GM19193 (cell line): Measurements from ENCODE around the gene LLGL2.

ENCODE experiments used
- POLR2A ChIP-seq: IDR thresholded peaks from 4 replicates; pipeline ENCODE4 v1.6.1; 2011; ENCODE audit not compliant: insufficient read depth, insufficient read length; ENCODE audit errors: extremely low read depth

Gene LLGL2

GRCh38 chr17:75546181-75546580 lies 20.7 kb downstream of the LLGL2 start:
- TF ChIP-seq POLR2A, result no peak

GRCh38 chr17:75547091-75547490 lies 21.6 kb downstream of the LLGL2 start:
- TF ChIP-seq POLR2A, result no peak

- TF ChIP-seq POLR2A, result no peak
These were observed 23.3 kb downstream of the LLGL2 start for GRCh38 chr17:75548813-75549212.

DNA sequence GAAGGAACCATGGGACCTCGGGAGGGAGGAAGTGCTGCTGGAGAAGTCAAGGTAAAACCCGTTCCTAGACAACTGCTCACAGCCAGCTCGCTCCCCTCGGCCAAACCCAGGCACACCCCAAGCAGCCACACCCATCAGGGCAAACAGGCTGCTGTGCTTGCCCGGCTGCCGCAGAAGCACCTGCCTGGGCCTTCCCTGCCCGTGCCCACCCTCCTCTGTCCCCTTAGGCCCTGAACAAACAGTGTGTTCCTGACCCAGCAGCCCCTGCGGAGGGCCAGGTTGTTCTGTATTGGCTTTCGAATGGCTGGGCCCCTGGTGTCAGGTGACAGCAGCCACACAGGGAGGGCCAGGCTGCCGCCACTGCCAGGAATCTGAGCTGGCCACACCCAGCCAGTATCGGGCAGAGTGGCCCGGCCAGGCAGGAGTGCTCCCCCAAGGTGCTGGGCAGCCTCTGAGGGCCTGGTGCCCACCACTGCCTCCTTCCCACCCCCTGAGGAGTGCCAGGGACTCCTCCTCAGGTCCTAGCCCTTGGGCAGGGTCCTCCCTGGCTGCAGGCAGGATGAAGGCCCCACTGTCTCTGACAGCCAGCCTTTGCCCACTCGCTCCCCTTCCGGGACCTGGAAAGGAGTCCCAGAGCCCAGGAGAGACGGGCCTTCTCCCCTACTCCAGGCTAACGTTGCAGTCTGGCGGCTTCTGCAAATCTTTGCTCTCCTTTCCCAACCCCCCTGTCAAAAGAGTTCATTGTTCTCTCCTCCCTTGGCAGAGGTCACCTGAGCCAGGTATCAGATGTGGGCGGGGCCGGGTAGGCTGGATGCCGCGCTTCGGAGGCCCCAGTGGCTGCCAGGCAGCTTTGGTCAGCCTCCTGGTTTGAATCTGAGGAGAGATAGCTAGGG lies 24.0 kb downstream of the LLGL2 start:
- TF ChIP-seq POLR2A, result no peak

DNA sequence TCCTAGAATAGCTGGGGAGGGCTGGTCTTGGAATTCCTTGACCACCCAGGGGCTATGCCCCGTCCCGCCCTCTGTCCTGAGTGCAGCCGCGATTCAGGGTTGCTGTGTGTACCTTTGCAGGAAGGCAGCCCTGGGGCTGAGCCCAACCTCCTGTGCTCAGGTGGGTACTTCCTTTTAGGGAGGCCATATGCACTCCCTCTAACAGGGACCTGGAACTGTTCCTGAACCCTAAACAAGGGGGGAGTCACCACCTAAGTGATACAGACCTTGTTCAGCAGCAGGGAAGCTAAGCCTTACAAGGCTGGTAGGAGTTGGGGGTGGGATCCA lies 24.6 kb downstream of the LLGL2 start:
- TF ChIP-seq POLR2A, result no peak

DNA sequence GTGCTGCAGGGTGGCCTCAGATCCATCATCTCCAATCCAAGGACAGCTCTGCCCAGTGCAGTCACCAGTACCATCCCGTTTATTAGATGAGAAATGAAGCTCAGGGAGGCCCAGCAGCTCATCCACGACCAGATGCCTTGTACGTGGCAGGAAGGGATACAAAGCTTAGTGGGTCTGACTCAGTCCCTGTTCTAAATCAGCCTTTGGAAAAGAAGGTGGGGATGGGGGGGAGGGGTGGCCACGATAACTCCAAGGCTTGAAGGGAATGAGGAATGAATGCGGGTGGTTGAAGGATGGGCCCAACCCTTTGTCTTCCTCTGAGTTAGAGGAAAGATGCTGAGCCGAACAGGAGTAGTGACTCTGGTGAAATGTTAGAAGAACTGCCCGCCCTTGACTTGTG lies 25.8 kb downstream of the LLGL2 start:
- TF ChIP-seq POLR2A, result no peak

DNA sequence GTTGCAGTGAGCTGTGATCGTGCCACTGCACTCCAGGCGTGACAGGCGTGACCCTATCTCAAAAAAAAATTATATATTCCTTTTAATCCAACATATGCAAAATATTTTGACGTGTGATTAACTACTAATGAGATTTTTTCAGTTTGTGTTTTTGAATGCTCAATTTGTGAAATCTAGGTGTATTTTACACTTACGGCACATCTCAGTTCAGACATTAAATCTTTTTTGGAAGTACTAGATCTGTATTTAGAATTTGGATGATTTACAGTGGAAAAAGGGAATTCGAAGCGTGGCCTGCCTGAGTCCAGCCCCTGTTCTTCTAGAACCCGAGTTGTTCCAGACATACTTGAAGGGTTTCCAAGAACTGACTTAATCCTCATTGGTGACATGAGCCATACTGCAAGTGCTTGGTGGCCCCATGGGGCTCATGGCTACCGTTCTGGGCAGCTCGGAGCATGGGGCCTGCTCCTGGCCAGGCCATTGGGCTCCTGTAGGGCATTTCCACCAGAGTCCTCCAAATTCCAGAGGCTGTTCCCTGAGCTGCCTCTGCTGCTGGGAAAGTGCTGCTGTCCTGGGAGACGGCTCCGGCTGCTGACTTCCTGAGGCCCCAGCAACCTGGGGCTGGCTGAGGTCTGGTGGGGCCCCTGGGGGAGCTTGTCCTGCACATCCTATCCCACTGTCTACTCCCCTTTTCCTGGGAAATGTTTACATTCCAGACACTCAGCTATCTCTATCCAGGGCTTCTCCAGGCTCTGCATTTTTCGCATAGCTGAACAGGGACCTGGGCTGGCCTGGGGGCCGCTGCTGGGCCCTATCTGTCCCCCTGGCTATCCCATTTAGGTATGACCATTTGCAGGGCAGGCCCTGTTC lies 27.2 kb downstream of the LLGL2 start:
- no peak for TF ChIP-seq POLR2A

- TF ChIP-seq POLR2A, result no peak
These were observed 28.0 kb downstream of the LLGL2 start for GRCh38 chr17:75553295-75554110.

GRCh38 chr17:75555679-75556153 lies 30.2 kb downstream of the LLGL2 start:
- no peak for TF ChIP-seq POLR2A

GRCh38 chr17:75557075-75557851 lies 31.8 kb downstream of the LLGL2 start:
- no peak for TF ChIP-seq POLR2A

DNA sequence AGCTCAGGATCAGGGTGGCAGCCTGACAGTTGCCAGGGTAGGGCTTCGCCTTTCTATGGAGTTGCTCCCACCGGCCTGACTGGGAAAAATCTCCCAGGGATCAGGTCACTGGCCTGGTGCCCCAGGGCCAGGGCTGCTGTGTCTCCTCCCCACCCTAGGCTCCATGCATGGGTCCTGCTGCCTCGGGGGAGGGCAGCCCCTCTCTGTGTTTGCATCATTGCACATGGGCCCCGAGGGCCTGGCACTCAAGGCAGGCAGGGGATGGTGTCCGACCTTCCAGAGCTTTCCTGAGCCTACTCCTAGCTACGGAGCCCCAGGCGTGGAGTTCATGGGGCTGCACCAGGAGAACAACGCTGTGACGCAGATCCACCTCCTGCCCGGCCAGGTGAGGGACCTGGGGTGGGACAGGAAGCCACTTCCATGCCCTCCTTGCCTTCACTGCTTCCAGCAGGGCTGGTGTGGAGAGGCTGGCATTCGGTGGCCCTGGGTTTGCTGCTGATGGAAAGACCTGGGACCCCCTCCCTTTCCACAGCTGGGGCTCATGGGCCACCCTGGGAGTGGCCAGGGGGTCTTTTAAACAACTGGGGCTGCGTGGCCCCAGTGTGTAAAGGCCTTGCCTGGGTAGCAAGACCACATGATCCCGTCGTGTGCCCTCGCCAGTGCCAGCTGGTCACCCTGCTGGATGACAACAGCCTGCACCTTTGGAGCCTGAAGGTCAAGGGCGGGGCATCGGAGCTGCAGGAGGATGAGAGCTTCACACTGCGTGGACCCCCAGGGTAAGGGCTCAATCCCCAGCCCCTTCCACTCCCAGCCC lies 32.6 kb downstream of the LLGL2 start:
- no peak for TF ChIP-seq POLR2A

- TF ChIP-seq POLR2A, result no peak
These were observed 33.4 kb downstream of the LLGL2 start for GRCh38 chr17:75558666-75559530.
